ENCODE results near the gene MYZAP. TPM values are rescaled to one million over a fixed set of nuclear protein-coding genes. Genes with fewer than 3 reads are reported as not detected.

MYZAP gene
- total RNA-seq, 1 experiment from 2014 or later: 6.4 TPM

GRCh38 chr15:57551715-57552677, 39.7 kb upstream of the MYZAP start:
- H3K27me3 ChIP-seq (replicated peaks; ENCODE audit: control insufficient read depth, insufficient read depth, low read length): no peaks in the 10 kb centered on the region
- H3K9me3 ChIP-seq: no peaks in the 10 kb centered on the region
- peak overlapping the region; percentile 64 for H3K4me3 Mint-ChIP-seq (ENCODE audit: unreplicated experiment)
- intact Hi-C loops (cut with micrococcal nuclease; ENCODE audit: unreplicated experiment): no loop called here
- H3K36me3 Mint-ChIP-seq (ENCODE audit: insufficient read depth, unreplicated experiment): peaks cover 19% of the 10 kb centered on the region
- H3K36me3 ChIP-seq (ENCODE audit: control insufficient read depth, insufficient read depth, low read length): no peaks in the 10 kb centered on the region
- H3K4me1 Mint-ChIP-seq (ENCODE audit: low read depth, unreplicated experiment): peaks cover 53% of the 10 kb centered on the region
- H3K4me3 ChIP-seq (ENCODE audit: low read depth, low read length): peak overlapping the region; percentile 8; the same call in 1 of the 2 replicates
- POLR2A ChIA-PET: interaction anchor here (0.6 to 1.9 kb wide), 3 partner anchors 46 to 1088 kb away, joined by 3 to 5 read pairs (median 3); partner anchors contain the start of gene POLR2M
- TF ChIP-seq CTCF (IDR thresholded peaks at IDR 0.05; ENCODE audit: insufficient read depth in 1 of 2, low read depth in 1 of 2, low read length in 1 of 2, severe bottlenecking in 1 of 2, unreplicated experiment in 1 of 2): no peak
- peaks cover 74% of the 10 kb centered on the region for H3K4me1 ChIP-seq
- peak; percentile 84 to 92 for DNase-seq
- no peaks in the 10 kb centered on the region for H3K9me3 Mint-ChIP-seq (ENCODE audit: unreplicated experiment)
- TSS peak; percentile 89 for BruUV-seq (replicated peaks)
- H3K27ac Mint-ChIP-seq (ENCODE audit: unreplicated experiment): peak overlapping the region; percentile 92
- CTCF ChIA-PET: interaction anchor here (0.6 to 3.7 kb wide), 10 partner anchors 8 to 438 kb away, joined by 3 to 20 read pairs (median 4); no protein-coding TSS in a partner anchor
- no peaks in the 10 kb centered on the region for H3K27me3 Mint-ChIP-seq (ENCODE audit: insufficient read depth, unreplicated experiment)

- Mint-ChIP-seq H3K27me3 (ENCODE audit: insufficient read depth, unreplicated experiment) (no peaks in the 10 kb centered on the region), H3K27ac (ENCODE audit: unreplicated experiment) (peak overlapping the region; percentile 92), H3K4me3 (ENCODE audit: unreplicated experiment) (peak overlapping the region; percentile 18), H3K9me3 (ENCODE audit: unreplicated experiment) (no peaks in the 10 kb centered on the region), H3K36me3 (ENCODE audit: insufficient read depth, unreplicated experiment) (peaks cover 19% of the 10 kb centered on the region), H3K4me1 (ENCODE audit: low read depth, unreplicated experiment) (peaks cover 52% of the 10 kb centered on the region)
- Histone ChIP-seq H3K9me3 (no peaks in the 10 kb centered on the region), H3K36me3 (ENCODE audit: control insufficient read depth, insufficient read depth, low read length) (no peaks in the 10 kb centered on the region), H3K27me3 (replicated peaks; ENCODE audit: control insufficient read depth, insufficient read depth, low read length) (no peaks in the 10 kb centered on the region), H3K4me1 (peaks cover 70% of the 10 kb centered on the region), H3K4me3 (ENCODE audit: low read depth, low read length) (no peak overlapping the region)
- no peak for TF ChIP-seq CTCF (IDR thresholded peaks at IDR 0.05; ENCODE audit: insufficient read depth in 1 of 2, low read depth in 1 of 2, low read length in 1 of 2, severe bottlenecking in 1 of 2, unreplicated experiment in 1 of 2)
- no TSS peak for BruUV-seq (replicated peaks)
- ChIA-PET CTCF (interaction anchor here (0.6 to 3.7 kb wide), 4 partner anchors 9 to 215 kb away, joined by 3 to 20 read pairs (median 6); no protein-coding TSS in a partner anchor), POLR2A (interaction anchor here (1.9 kb wide), 1 partner anchor 154 kb away, joined by 5 read pairs; the partner anchor contains the start of gene POLR2M)
- no peak for DNase-seq
- intact Hi-C loops (cut with micrococcal nuclease; ENCODE audit: unreplicated experiment): no loop called here
Observed at GRCh38 chr15:57552678-57553334, 38.9 kb upstream of the MYZAP start.

- no TSS peak for BruUV-seq (replicated peaks)
- Mint-ChIP-seq H3K27ac (ENCODE audit: unreplicated experiment) (peak overlapping the region; percentile 92), H3K27me3 (ENCODE audit: insufficient read depth, unreplicated experiment) (no peaks in the 10 kb centered on the region), H3K4me1 (ENCODE audit: low read depth, unreplicated experiment) (peaks cover 45% of the 10 kb centered on the region), H3K9me3 (ENCODE audit: unreplicated experiment) (no peaks in the 10 kb centered on the region), H3K4me3 (ENCODE audit: unreplicated experiment) (peak overlapping the region; percentile 18), H3K36me3 (ENCODE audit: insufficient read depth, unreplicated experiment) (peaks cover 17% of the 10 kb centered on the region)
- no peak overlapping the region for H3K4me3 ChIP-seq (ENCODE audit: low read depth, low read length)
- TF ChIP-seq CTCF (IDR thresholded peaks at IDR 0.05; ENCODE audit: insufficient read depth in 1 of 2, low read depth in 1 of 2, low read length in 1 of 2, severe bottlenecking in 1 of 2, unreplicated experiment in 1 of 2): no peak
- peaks cover 63% of the 10 kb centered on the region for H3K4me1 ChIP-seq
- no peaks in the 10 kb centered on the region for H3K27me3 ChIP-seq (replicated peaks; ENCODE audit: control insufficient read depth, insufficient read depth, low read length)
- no peak for DNase-seq
- intact Hi-C loops (cut with micrococcal nuclease; ENCODE audit: unreplicated experiment): no loop called here
- no peaks in the 10 kb centered on the region for H3K9me3 ChIP-seq
- H3K36me3 ChIP-seq (ENCODE audit: control insufficient read depth, insufficient read depth, low read length): no peaks in the 10 kb centered on the region
- POLR2A ChIA-PET: no interaction called here
- CTCF ChIA-PET: interaction anchor here (3.7 kb wide), 1 partner anchor 11 kb away, joined by 20 read pairs; no protein-coding TSS in a partner anchor
Observed at GRCh38 chr15:57553526-57553925, 38.2 kb upstream of the MYZAP start.
